NCI-H2196 (cell line): ENCODE measurements around the gene C11orf54.
"Not testable (repeated sequence)": the region's sequence is repeated elsewhere in the genome, so short reads cannot be mapped to it uniquely, and the experiment has no call there.

Experiments
- DNase-seq: peaks from one replicate; lab custom pipeline; 2025; ENCODE audit not compliant: unreplicated experiment; lab: John Stamatoyannopoulos, UW

The C11orf54 gene

DNA sequence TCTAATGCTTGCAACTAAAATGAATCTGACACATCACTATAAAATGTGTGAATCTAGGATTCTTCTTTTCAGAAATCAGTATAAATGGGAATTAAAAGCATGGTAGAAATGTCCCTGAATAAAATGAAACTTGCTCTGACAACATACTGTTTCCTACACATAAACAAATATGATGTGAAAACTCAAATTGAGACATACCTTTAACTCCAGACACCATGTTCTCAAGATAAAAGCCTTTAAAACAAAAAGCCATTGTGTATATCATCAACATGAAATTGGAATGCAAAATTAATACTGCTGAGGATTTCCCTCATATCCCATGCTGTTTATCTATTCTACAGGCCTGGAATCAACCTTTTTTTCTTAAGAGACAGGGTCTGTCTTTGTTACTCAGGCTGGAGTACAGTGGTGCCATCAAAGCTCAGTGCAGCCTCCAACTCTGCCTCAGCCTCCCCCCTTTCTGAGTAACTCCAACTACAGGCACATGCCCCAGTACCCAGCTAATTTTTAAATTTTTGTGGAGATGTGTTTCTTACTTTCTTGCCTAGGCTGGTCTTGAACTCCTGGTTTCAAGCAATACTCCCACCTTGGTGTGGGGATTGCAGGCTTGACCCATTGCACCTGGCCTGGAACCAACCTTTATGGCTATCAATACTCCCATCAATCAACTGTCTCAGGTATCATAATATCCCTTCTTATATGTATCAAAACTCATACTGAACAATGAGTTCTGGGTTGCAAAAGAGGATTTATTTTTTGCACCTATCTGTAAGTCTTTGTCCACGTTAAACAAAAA is 6.8 kb upstream of the C11orf54 start:
- DNase-seq, result no peak

DNA sequence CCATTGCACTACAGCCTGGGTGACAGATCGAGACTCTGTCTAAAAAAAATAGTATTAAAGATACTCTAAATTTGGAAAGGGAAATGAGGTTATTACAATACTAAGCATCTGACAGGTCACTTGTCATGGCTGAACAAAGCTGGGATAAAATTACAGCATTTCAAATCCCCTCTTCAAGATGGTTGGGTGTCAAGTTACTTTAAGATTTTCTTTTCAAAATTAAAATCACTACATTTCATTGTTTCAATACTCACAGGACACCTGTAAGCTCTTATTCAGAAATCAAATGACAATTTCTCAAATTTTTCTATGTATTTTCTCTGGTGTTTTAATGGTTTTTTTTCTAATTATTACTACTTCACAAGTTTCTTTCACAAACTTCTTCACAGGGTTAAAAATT is 5.8 kb upstream of the C11orf54 start:
- no peak for DNase-seq

GRCh38 chr11:93736129-93736528 is 5.3 kb upstream of the C11orf54 start:
- DNase-seq, result no peak

GRCh38 chr11:93737904-93738612 is 3.4 kb upstream of the C11orf54 start:
- no peak for DNase-seq

- no peak for DNase-seq
These were observed 2.8 kb upstream of the C11orf54 start for GRCh38 chr11:93738647-93739081.

DNA sequence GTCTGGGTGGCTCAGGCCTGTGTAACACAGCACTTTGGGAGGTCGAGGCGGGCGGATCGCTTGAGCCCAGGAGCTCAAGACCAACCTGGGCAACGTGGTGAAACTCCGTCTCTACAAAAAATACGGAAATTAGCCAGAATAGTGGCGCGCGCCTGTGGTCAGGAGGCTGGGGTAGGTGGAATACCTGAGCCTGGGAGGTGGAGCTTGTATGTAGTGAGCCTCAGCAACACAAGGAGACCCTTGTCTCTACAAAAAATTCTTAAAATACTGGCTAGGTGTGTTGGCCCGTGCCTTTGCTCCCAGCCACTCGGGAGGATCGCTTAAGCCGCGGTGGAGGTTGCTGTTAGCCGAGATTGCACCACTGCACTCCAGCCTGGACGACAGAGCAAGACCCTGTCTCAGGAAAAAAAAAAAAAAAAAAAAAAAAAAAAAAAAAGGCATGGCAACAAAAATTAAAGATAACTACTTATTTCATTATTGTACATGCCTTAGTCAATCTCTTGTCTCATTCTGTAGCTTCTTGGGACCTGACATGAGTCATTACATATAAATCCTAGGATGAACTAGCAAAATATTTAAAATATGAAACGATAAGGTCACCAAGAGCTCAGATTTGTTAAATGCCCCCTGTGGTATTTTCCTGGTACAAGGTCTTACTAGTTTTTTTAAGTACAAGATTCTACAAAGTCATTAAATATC is 1.3 kb upstream of the C11orf54 start:
- DNase-seq, result no peak

GRCh38 chr11:93740730-93741093 is 760 bp upstream of the C11orf54 start:
- peak; percentile 43 for DNase-seq

DNA sequence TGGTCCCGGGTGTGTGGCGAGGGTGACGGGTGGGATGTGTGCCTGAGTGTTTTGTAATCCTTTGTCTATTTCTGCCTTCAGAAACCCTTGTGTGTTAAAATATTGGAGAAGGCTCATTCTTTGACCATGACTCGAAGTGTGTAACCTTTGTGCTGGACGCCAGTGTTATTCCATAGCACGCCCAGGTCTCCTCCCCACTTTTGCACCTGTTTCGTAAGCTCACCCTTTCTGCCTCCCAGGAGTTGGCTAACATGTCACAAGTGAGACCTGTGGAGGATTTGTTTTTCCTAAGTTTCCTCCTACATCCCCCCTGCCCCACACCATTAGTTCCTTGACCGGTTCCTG is 382 bp downstream of the C11orf54 start:
- DNase-seq, result peak; percentile 59

DNA sequence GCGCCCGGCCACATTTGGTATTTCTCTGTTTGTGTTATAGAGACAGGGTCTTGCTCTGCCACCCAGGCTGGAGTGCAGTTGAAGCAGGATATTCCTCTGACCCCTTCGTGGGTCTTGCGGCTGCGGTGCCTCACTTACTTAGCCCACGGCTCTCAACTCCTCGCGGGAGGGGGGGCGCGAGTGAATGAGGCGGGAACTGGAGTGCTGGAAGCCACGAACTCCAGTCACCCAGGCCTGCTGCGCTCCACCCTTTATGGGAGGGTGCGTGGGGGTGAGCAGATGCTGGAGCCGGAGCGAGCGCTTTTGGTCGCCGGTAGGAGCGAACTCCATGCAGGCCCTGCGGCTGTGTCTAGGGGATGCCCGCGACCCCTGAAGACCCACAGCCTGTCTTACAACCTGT is 1.8 kb downstream of the C11orf54 start:
- no peak for DNase-seq

GRCh38 chr11:93744669-93745004 is 3.2 kb downstream of the C11orf54 start:
- no peak for DNase-seq

GRCh38 chr11:93745005-93745755 is 3.7 kb downstream of the C11orf54 start:
- not testable (repeated sequence) for DNase-seq

- no peak for DNase-seq
These were observed 4.6 kb downstream of the C11orf54 start for GRCh38 chr11:93746101-93746500.

- DNase-seq, result no peak
These were observed 5.7 kb downstream of the C11orf54 start for GRCh38 chr11:93747122-93747521.

DNA sequence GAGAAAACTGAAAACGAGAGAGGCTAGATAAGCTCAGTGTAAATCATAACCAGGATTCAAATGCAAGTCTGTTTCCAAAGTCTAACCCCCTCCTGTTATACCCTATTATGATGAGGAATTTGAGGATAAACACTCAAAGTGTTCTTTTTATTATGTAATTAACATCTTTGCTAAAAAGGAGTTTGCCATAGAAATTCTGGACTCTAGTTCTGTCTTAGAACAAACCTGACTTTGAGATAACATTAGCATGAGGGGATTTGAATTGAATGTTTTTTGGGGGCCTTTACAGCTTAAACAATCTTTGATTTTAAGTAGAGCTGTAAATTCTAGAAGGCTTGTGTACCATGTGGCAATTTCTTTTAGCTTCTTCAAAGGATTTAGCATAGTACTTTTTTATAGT is 9.5 kb downstream of the C11orf54 start:
- DNase-seq, result no peak

- no peak for DNase-seq
These were observed 11.8 kb downstream of the C11orf54 start for GRCh38 chr11:93753241-93753640.

DNA sequence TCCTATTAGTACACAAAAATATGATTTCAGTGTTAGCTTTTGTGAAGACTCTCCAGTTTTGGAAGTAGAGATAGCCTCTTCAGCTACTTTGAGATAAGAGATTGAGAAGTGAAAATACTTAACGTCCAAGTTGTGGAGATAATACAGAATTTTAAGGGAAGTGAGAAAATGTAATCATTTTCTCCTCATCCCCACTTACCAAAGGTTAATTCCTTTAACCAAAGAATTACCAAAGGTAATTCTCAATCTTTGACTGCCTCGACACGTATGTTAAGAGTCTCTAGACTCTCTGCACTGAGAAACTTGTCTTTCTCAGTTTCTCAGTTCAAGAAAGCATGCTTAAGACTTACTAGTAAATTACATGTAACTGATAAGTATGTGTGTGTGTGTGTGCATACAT is 15.3 kb downstream of the C11orf54 start:
- DNase-seq, result no peak

GRCh38 chr11:93757301-93757700 is 15.8 kb downstream of the C11orf54 start:
- DNase-seq, result no peak

GRCh38 chr11:93757924-93758865 is 16.7 kb downstream of the C11orf54 start:
- no peak for DNase-seq

- DNase-seq, result not testable (repeated sequence)
These were observed 17.7 kb downstream of the C11orf54 start for GRCh38 chr11:93759123-93759522.

GRCh38 chr11:93761910-93762309 is 20.4 kb downstream of the C11orf54 start:
- no peak for DNase-seq
